RWPE2 (cell line): ENCODE measurements around the gene NCOR2.

ENCODE experiments used
- ATAC-seq: fragments of 200-7000 bp; cut with Tn5 transposase; 3 replicates; pipeline ENCODE4 v1.9.1; 2021; ENCODE audit warnings: low read depth
- DNase-seq: peaks from one replicate; pipeline ENCODE4 v3.0.0-alpha.2; 2020; ENCODE audit warnings: low spot score
- H3K27ac ChIP-seq: fragments of 450-650 bp; 2 replicates; pipeline ENCODE4 v1.5.1; 2017; ENCODE audit warnings: mild to moderate bottlenecking; ENCODE audit not compliant: poor library complexity, severe bottlenecking
- H3K27me3 ChIP-seq: fragments of 250-450 bp; sonication (Bioruptor Pico); 2 replicates; pipeline ENCODE4 v1.5.1; 2021; ENCODE audit warnings: mild to moderate bottlenecking, moderate library complexity; ENCODE audit not compliant: insufficient read depth, poor library complexity, severe bottlenecking
- H3K36me3 ChIP-seq: fragments of 250-450 bp; sonication (Bioruptor Pico); 2 replicates; pipeline ENCODE4 v1.5.1; 2020; ENCODE audit warnings: low read depth, mild to moderate bottlenecking, moderate library complexity
- H3K4me1 ChIP-seq: fragments of 250-450 bp; sonication (Bioruptor Pico); 2 replicates; pipeline ENCODE4 v1.5.1; 2021; ENCODE audit warnings: mild to moderate bottlenecking, moderate library complexity; ENCODE audit not compliant: insufficient read depth, poor library complexity, severe bottlenecking
- H3K4me3 ChIP-seq: fragments of 250-450 bp; sonication (Bioruptor Pico); 2 replicates; pipeline ENCODE4 v1.5.1; 2021; ENCODE audit warnings: mild to moderate bottlenecking, moderate library complexity; ENCODE audit not compliant: severe bottlenecking
- H3K9me3 ChIP-seq: fragments of 250-450 bp; sonication (Bioruptor Pico); 2 replicates; pipeline ENCODE4 v1.5.1; 2021; ENCODE audit warnings: mild to moderate bottlenecking, moderate library complexity; ENCODE audit not compliant: severe bottlenecking
- TF ChIP-seq, protein P1 (sequence below): fragments of 450-650 bp; IDR thresholded peaks from one replicate; pipeline ENCODE4 v1.5.1; 2017; ENCODE audit warnings: mild to moderate bottlenecking, moderate library complexity; ENCODE audit not compliant: poor library complexity, severe bottlenecking

The NCOR2 gene

DNA sequence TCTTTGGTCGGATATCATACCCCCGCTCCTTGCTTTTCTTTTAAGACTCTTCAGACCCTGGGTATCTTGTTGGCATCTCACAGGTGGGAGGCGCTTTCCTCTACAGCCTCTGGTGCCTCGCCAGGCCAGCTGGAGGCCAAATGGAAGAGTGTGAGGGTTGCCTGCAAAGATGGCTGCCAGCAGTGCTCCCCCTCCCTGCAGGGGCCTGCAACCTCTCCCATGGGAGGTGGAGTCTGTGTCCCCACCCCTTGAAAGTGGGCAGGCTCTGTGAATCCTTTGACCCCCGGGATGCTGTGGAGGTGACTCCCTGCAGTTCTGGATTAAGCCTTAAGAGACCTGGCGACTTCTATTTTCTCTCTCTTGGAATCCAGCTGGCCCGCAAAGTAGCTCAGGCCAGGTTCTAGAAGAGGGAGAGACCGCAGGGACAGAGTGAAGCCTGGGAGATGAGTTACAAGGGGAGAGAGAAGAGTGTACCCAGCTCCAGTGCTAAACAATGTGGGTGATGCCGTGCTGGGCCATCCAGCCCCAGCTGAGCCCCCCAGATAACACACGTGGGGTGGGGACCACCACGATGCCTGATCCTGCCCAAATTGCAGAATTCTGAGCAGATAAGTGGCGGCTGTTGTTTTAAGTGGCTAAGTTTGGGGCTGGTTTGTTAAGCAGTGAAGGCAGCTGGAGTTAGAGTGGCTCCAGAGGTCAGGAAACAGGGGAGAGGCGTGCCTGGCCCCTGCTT, 37.9 kb upstream of the NCOR2 start:
- Histone ChIP-seq H3K27me3 (no peaks in the 10 kb centered on the region), H3K4me3 (no peak overlapping the region), H3K4me1 (peaks cover 22% of the 10 kb centered on the region), H3K27ac (no peak overlapping the region), H3K9me3 (no peaks in the 10 kb centered on the region), H3K36me3 (no peaks in the 10 kb centered on the region)
- no peak for ATAC-seq
- TF ChIP-seq, protein P1, sequence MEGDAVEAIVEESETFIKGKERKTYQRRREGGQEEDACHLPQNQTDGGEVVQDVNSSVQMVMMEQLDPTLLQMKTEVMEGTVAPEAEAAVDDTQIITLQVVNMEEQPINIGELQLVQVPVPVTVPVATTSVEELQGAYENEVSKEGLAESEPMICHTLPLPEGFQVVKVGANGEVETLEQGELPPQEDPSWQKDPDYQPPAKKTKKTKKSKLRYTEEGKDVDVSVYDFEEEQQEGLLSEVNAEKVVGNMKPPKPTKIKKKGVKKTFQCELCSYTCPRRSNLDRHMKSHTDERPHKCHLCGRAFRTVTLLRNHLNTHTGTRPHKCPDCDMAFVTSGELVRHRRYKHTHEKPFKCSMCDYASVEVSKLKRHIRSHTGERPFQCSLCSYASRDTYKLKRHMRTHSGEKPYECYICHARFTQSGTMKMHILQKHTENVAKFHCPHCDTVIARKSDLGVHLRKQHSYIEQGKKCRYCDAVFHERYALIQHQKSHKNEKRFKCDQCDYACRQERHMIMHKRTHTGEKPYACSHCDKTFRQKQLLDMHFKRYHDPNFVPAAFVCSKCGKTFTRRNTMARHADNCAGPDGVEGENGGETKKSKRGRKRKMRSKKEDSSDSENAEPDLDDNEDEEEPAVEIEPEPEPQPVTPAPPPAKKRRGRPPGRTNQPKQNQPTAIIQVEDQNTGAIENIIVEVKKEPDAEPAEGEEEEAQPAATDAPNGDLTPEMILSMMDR: no peak
- DNase-seq: no peak

DNA sequence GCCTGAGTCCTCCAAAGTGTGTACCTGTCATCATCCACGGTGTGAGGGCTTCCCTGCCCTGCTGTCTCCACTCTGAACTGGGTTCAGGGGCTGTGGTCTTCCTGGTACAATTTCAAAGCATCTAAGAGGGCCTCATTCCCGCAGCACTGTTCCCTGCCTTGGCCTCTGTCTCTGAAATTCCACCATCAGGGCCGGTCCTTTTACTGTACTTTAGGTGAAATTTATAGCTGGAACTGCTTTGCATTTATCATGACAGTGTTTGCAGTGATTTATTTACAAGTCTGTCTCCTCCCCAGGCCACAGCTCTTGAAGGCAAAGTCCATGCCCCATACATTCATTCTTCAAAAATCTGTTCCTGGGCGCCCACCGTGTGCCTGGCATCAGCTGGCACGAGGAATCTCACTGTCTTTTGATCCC, 36.9 kb upstream of the NCOR2 start:
- Histone ChIP-seq H3K27me3 (no peaks in the 10 kb centered on the region), H3K4me1 (peaks cover 18% of the 10 kb centered on the region), H3K27ac (no peak overlapping the region), H3K36me3 (no peaks in the 10 kb centered on the region), H3K4me3 (no peak overlapping the region), H3K9me3 (no peaks in the 10 kb centered on the region)
- TF ChIP-seq, protein P1: no peak
- DNase-seq: no peak
- no peak for ATAC-seq

DNA sequence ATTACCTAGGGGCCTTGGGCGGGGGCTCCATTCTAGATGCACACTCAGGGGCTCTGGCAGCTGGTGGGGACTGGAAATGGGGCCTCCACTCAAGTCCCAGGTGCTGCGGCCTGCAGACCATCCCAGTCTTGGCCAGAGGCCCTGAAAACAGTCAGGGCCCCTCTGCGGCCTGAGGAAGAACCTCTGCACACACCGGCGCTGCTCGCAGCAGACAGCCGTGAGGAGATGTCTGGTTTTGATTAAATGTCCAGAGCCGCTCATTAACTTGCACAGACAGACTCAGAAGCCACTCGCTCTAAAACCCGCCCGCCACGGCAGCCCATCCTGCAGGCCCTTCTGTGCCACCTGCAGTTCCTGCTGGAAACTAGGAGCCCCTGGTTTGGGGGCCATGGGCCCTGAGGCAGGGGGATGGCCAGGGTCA, 36.4 kb upstream of the NCOR2 start:
- no peaks in the 10 kb centered on the region for H3K36me3 ChIP-seq
- no peak for ATAC-seq
- TF ChIP-seq, protein P1: no peak

GRCh38 chr12:124603100-124603541, 35.7 kb upstream of the NCOR2 start:
- Histone ChIP-seq H3K27me3 (no peaks in the 10 kb centered on the region), H3K27ac (no peak overlapping the region), H3K4me1 (peaks cover 6% of the 10 kb centered on the region), H3K36me3 (no peaks in the 10 kb centered on the region), H3K9me3 (no peaks in the 10 kb centered on the region), H3K4me3 (no peak overlapping the region)
- TF ChIP-seq, protein P1: no peak
- ATAC-seq: no peak
- DNase-seq: no peak

More for the DNA sequence above, 36.4 kb upstream of the NCOR2 start:
- Histone ChIP-seq H3K4me3 (no peak overlapping the region), H3K27me3 (no peaks in the 10 kb centered on the region), H3K27ac (no peak overlapping the region), H3K4me1 (peaks cover 13% of the 10 kb centered on the region), H3K9me3 (no peaks in the 10 kb centered on the region)
- DNase-seq: no peak

- DNase-seq (no peak), ATAC-seq (no peak)
- Histone ChIP-seq H3K27ac (no peak overlapping the region), H3K27me3 (no peaks in the 10 kb centered on the region), H3K4me3 (no peak overlapping the region), H3K36me3 (no peaks in the 10 kb centered on the region), H3K9me3 (no peaks in the 10 kb centered on the region), H3K4me1 (no peaks in the 10 kb centered on the region)
- TF ChIP-seq, protein P1: no peak
Measured at GRCh38 chr12:124601706-124602105, 34.3 kb upstream of the NCOR2 start.
